Lung microvascular endothelial cell (primary cell): ENCODE results near the gene SRRT. TPM values are rescaled to one million over a fixed set of nuclear protein-coding genes. Genes with fewer than 3 reads are reported as not detected.
"Not testable (repeated sequence)": the region's sequence is repeated elsewhere in the genome, so short reads cannot be mapped to it uniquely, and the experiment has no call there.

ENCODE experiments used
- DNase-seq, 2 donors: peaks; one replicate each; pipeline versions ENCODE4 v3.0.0 to v3.0.0-alpha.2; 2010; ENCODE audit warnings: low read depth in 2 of 2
- total RNA-seq: library from RNA; depleted of rRNA; stranded (reverse); fragments of >200 nt; gene quantifications from 2 replicates; pipeline ENCODE4 v1.2.1, GENCODE V29; 2014

SRRT gene
- total RNA-seq, 1 donor from 2014 or later, result 34.9 TPM

- no peak for DNase-seq
Measured at GRCh38 chr7:100929808-100930174, 54.9 kb downstream of the SRRT start.

- DNase-seq, result no peak
Measured at GRCh38 chr7:100933734-100934133, 58.8 kb downstream of the SRRT start.

GRCh38 chr7:100935381-100935780 lies 60.5 kb downstream of the SRRT start:
- DNase-seq, result not testable (repeated sequence)

GRCh38 chr7:100936167-100936566 lies 61.3 kb downstream of the SRRT start:
- not testable (repeated sequence) for DNase-seq

Other genes with a start within 250 kb of the SRRT start
- gene TFR2, start 233.6 kb upstream of the SRRT start, total RNA-seq, result under 0.01 TPM in 2 replicates
- gene ACTL6B, start 218.7 kb upstream of the SRRT start, total RNA-seq, result not detected in 2 replicates
- 72.1 and 76.4 TPM in 2 replicates for gene GNB2, start 201.4 kb upstream of the SRRT start, total RNA-seq
- gene GIGYF1, start 180.9 kb upstream of the SRRT start, total RNA-seq, result 8.1 and 14.9 TPM in 2 replicates
- gene POP7, start 169.0 kb upstream of the SRRT start, total RNA-seq, result 28.1 and 33.3 TPM in 2 replicates
- gene EPO, start 154.6 kb upstream of the SRRT start, total RNA-seq, result not detected in 2 replicates
- gene ZAN, start 141.5 kb upstream of the SRRT start, total RNA-seq, result not detected in 2 replicates
- 250 and 393 TPM in 2 replicates for gene EPHB4, start 47.6 kb upstream of the SRRT start, total RNA-seq
- gene SLC12A9, start 22.4 kb upstream of the SRRT start, total RNA-seq, result 34.0 and 39.3 TPM in 2 replicates
- 36.4 and 41.3 TPM in 2 replicates for gene TRIP6, start 7.7 kb upstream of the SRRT start, total RNA-seq
- gene UFSP1, start 14.6 kb downstream of the SRRT start, total RNA-seq, result 1.5 and 2.2 TPM in 2 replicates
- 1.7 and 3.4 TPM in 2 replicates for gene ACHE, start 20.8 kb downstream of the SRRT start, total RNA-seq
- not detected in 2 replicates for gene MUC3A, start 74.4 kb downstream of the SRRT start, total RNA-seq
- not detected in 2 replicates for gene MUC12, start 94.5 kb downstream of the SRRT start, total RNA-seq
- gene MUC17, start 145.0 kb downstream of the SRRT start, total RNA-seq, result not detected in 2 replicates
- gene TRIM56, start 210.4 kb downstream of the SRRT start, total RNA-seq, result 9.2 and 18.3 TPM in 2 replicates